Astrocyte (in vitro differentiated cells and primary cell): ENCODE data around the gene MOG. TPM values are rescaled to one million over a fixed set of nuclear protein-coding genes. Genes with fewer than 3 reads are reported as not detected.

Experiments
- DNase-seq: peaks from one replicate; pipeline ENCODE4 v3.0.0-alpha.2; 2010; ENCODE audit warnings: low read depth
- FAIRE-seq: peaks from 2 replicates; lab custom pipeline; 2011; peaks lifted over from hg19 to GRCh38; lab: Jason Lieb, UNC
- H2AFZ ChIP-seq: 2 replicates; pipeline ENCODE4 v1.6.0; 2012; ENCODE audit warnings: low read depth, low read length, inconsistent platforms
- H3K27ac ChIP-seq: 2 replicates; pipeline ENCODE4 v1.5.1; 2011; ENCODE audit warnings: low read depth, low read length, inconsistent platforms
- H3K27me3 ChIP-seq: 2 replicates; pipeline ENCODE4 v1.6.0; 2011; ENCODE audit warnings: low read length, inconsistent platforms; ENCODE audit not compliant: insufficient read depth
- H3K36me3 ChIP-seq: 2 replicates; pipeline ENCODE4 v1.5.1; 2011; ENCODE audit warnings: low read length, inconsistent platforms; ENCODE audit not compliant: insufficient read depth
- H3K4me1 ChIP-seq: 2 replicates; pipeline ENCODE4 v1.5.1; 2011; ENCODE audit warnings: low read length, inconsistent platforms; ENCODE audit not compliant: insufficient read depth
- H3K4me2 ChIP-seq: 2 replicates; pipeline ENCODE4 v1.6.0; 2012; ENCODE audit warnings: low read length, inconsistent platforms
- H3K4me3 ChIP-seq: 2 replicates; pipeline ENCODE4 v1.5.1; 2011; ENCODE audit warnings: low read depth, mild to moderate bottlenecking, low read length, inconsistent platforms; ENCODE audit not compliant: insufficient read depth
- H3K79me2 ChIP-seq: 2 replicates; pipeline ENCODE4 v1.6.0; 2012; ENCODE audit warnings: mild to moderate bottlenecking, low read length, inconsistent platforms; ENCODE audit not compliant: insufficient read depth
- H3K9ac ChIP-seq: 2 replicates; pipeline ENCODE4 v1.6.0; 2012; ENCODE audit warnings: mild to moderate bottlenecking, low read length, inconsistent platforms
- H3K9me3 ChIP-seq: 2 replicates; pipeline ENCODE4 v1.5.1; 2012; ENCODE audit warnings: low read depth, mild to moderate bottlenecking, low read length, inconsistent platforms; ENCODE audit not compliant: insufficient read depth
- H4K20me1 ChIP-seq: 2 replicates; pipeline ENCODE4 v1.6.0; 2012; ENCODE audit warnings: low read length, inconsistent platforms; ENCODE audit not compliant: insufficient read depth
- H3K27ac Mint-ChIP-seq: one replicate; pipeline ENCODE4 v1.8.0; 2021; ENCODE audit warnings: mild to moderate bottlenecking, mixed read lengths; ENCODE audit not compliant: unreplicated experiment
- H3K27me3 Mint-ChIP-seq: one replicate; pipeline ENCODE4 v1.8.0; 2021; ENCODE audit warnings: low read depth, mixed read lengths; ENCODE audit not compliant: unreplicated experiment
- H3K36me3 Mint-ChIP-seq: one replicate; pipeline ENCODE4 v1.8.0; 2021; ENCODE audit warnings: low read depth, mixed read lengths; ENCODE audit not compliant: unreplicated experiment
- H3K4me1 Mint-ChIP-seq: one replicate; pipeline ENCODE4 v1.8.0; 2021; ENCODE audit warnings: low read depth, mixed read lengths; ENCODE audit not compliant: unreplicated experiment
- H3K4me3 Mint-ChIP-seq: one replicate; pipeline ENCODE4 v1.8.0; 2021; ENCODE audit warnings: mild to moderate bottlenecking, moderate library complexity, mixed read lengths; ENCODE audit not compliant: unreplicated experiment
- H3K9me3 Mint-ChIP-seq: one replicate; pipeline ENCODE4 v1.8.0; 2021; ENCODE audit warnings: mild to moderate bottlenecking, mixed read lengths; ENCODE audit not compliant: unreplicated experiment
- EZH2 ChIP-seq: IDR thresholded peaks from 2 replicates; pipeline ENCODE4 v1.6.1; 2012; ENCODE audit warnings: mild to moderate bottlenecking, low read length, inconsistent platforms; ENCODE audit not compliant: insufficient read depth
- total RNA-seq: library from RNA; stranded (reverse); gene quantifications from 2 replicates; pipeline ENCODE4 v1.2.1, GENCODE V29; 2021
- TF ChIP-seq, protein P1 (sequence below): IDR thresholded peaks from 2 replicates; pipeline ENCODE4 v1.5.1; 2011; ENCODE audit warnings: low read depth, mild to moderate bottlenecking, inconsistent platforms, low read length, moderate library complexity; ENCODE audit not compliant: insufficient read depth

Gene MOG
- total RNA-seq, 1 donor from 2014 or later: not detected

DNA sequence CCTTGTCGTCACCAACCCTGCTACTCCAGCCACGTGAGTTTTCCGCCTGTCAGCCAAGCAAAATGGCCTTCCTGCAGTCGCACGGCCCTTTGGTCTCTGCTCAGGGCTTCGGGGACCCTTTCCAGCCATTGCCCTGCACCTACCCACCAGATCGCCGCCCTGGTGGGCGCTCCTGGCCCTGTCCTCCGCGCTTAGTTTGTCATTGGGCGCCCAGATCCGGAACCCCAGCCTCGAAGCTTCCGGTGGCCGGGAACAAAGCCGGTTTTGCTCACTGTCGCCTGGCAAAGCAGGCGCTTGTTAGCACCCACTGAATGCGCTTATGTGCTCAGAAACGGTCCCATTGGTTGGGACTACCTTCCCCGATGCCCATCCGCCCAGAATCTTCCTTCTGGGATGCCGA lies 23.5 kb downstream of the MOG start:
- TF ChIP-seq EZH2: no peak
- TF ChIP-seq, protein P1, sequence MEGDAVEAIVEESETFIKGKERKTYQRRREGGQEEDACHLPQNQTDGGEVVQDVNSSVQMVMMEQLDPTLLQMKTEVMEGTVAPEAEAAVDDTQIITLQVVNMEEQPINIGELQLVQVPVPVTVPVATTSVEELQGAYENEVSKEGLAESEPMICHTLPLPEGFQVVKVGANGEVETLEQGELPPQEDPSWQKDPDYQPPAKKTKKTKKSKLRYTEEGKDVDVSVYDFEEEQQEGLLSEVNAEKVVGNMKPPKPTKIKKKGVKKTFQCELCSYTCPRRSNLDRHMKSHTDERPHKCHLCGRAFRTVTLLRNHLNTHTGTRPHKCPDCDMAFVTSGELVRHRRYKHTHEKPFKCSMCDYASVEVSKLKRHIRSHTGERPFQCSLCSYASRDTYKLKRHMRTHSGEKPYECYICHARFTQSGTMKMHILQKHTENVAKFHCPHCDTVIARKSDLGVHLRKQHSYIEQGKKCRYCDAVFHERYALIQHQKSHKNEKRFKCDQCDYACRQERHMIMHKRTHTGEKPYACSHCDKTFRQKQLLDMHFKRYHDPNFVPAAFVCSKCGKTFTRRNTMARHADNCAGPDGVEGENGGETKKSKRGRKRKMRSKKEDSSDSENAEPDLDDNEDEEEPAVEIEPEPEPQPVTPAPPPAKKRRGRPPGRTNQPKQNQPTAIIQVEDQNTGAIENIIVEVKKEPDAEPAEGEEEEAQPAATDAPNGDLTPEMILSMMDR: no peak
- Histone ChIP-seq H4K20me1 (no peaks in the 10 kb centered on the region), H3K27me3 (no peaks in the 10 kb centered on the region), H2AFZ (no peak overlapping the region), H3K4me3 (no peak overlapping the region), H3K4me1 (no peaks in the 10 kb centered on the region), H3K4me2 (no peak overlapping the region), H3K27ac (no peak overlapping the region), H3K9me3 (no peaks in the 10 kb centered on the region), H3K36me3 (no peaks in the 10 kb centered on the region), H3K79me2 (no peaks in the 10 kb centered on the region), H3K9ac (no peak overlapping the region)
- Mint-ChIP-seq H3K4me3 (no peak overlapping the region), H3K36me3 (no peaks in the 10 kb centered on the region), H3K27me3 (no peaks in the 10 kb centered on the region), H3K27ac (no peak overlapping the region), H3K4me1 (peaks cover 16% of the 10 kb centered on the region), H3K9me3 (no peaks in the 10 kb centered on the region)
- DNase-seq (no peak), FAIRE-seq (no peak)

GRCh38 chr6:29680904-29681303 lies 24.0 kb downstream of the MOG start, which contains the start of gene ZFP57:
Gene ZFP57 (minus strand): TSS chr6:29681152. CDS start chr6:29677003, 4,149 bp downstream.
- DNase-seq (no peak), FAIRE-seq (no peak)
- no peaks in the 10 kb centered on the region for H3K9me3 ChIP-seq
- H3K4me2 ChIP-seq: no peak within 1 kb of the TSS
- H3K79me2 ChIP-seq: no peaks in the 10 kb centered on the region
- no peaks in the 10 kb centered on the region for H3K27me3 Mint-ChIP-seq
- H3K4me1 ChIP-seq: no peaks in the 10 kb centered on the region
- no peak within 1 kb of the TSS for H3K27ac ChIP-seq
- H3K4me3 Mint-ChIP-seq: no peak within 1 kb of the TSS
- no peaks in the 10 kb centered on the region for H3K36me3 Mint-ChIP-seq
- no peak within 1 kb of the TSS for H2AFZ ChIP-seq
- no peak within 1 kb of the TSS for H3K4me3 ChIP-seq
- no peaks in the 10 kb centered on the region for H3K27me3 ChIP-seq
- H3K9ac ChIP-seq: no peak within 1 kb of the TSS
- H4K20me1 ChIP-seq: no peaks in the 10 kb centered on the region
- no peaks in the 10 kb centered on the region for H3K36me3 ChIP-seq
- no peak for TF ChIP-seq EZH2
- TF ChIP-seq, protein P1: no peak
- H3K4me1 Mint-ChIP-seq: peaks cover 16% of the 10 kb centered on the region
- H3K27ac Mint-ChIP-seq: no peak within 1 kb of the TSS
- H3K9me3 Mint-ChIP-seq: no peaks in the 10 kb centered on the region

GRCh38 chr6:29681811-29682210 lies 24.9 kb downstream of the MOG start:
- Mint-ChIP-seq H3K27ac (no peak overlapping the region), H3K27me3 (no peaks in the 10 kb centered on the region), H3K4me1 (peaks cover 13% of the 10 kb centered on the region), H3K36me3 (no peaks in the 10 kb centered on the region), H3K4me3 (no peak overlapping the region), H3K9me3 (no peaks in the 10 kb centered on the region)
- Histone ChIP-seq H4K20me1 (no peaks in the 10 kb centered on the region), H3K27ac (no peak overlapping the region), H3K79me2 (no peaks in the 10 kb centered on the region), H3K9ac (no peak overlapping the region), H2AFZ (no peak overlapping the region), H3K36me3 (no peaks in the 10 kb centered on the region), H3K4me1 (no peaks in the 10 kb centered on the region), H3K9me3 (no peaks in the 10 kb centered on the region), H3K27me3 (no peaks in the 10 kb centered on the region), H3K4me3 (no peak overlapping the region), H3K4me2 (no peak overlapping the region)
- FAIRE-seq (no peak), DNase-seq (no peak)
- TF ChIP-seq, protein P1: no peak
- no peak for TF ChIP-seq EZH2
